HG02981 (cell line): ENCODE results near the gene GCHFR.

Experiments used
- ATAC-seq: cut with Tn5 transposase; IDR thresholded peaks from one replicate; pipeline ENCODE4 v1.9.1; 2021; ENCODE audit warnings: mild to moderate bottlenecking, moderate library complexity; ENCODE audit not compliant: unreplicated experiment

GCHFR gene

DNA sequence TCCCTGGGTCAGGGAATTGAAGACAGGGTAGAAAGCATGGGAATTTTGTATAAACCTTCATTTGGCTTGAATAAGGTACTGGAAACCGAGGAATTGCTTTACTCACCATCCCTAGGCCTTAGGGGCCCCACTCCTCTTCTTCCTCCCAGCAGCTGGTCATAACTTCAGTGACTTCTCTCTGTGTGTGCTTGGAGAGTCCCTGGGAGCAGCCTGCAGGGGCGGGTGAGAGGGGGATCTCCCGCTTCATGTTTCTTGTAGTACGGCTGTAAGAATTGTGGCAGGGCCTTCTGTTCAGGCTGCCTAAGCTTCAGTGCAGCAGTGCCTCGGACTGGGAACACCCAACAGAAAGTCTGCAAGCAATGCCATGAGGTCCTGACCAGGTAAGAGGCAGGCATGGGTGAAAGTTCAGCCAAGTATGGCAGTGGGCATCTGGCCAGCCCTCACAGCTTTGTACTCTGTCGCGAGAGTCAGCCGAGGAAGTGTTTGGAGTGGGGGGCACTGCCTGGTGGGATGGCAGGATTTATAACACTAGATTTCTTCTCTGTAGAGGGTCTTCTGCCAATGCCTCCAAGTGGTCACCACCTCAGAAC is 45.1 kb downstream of the GCHFR start:
- ATAC-seq = no peak

DNA sequence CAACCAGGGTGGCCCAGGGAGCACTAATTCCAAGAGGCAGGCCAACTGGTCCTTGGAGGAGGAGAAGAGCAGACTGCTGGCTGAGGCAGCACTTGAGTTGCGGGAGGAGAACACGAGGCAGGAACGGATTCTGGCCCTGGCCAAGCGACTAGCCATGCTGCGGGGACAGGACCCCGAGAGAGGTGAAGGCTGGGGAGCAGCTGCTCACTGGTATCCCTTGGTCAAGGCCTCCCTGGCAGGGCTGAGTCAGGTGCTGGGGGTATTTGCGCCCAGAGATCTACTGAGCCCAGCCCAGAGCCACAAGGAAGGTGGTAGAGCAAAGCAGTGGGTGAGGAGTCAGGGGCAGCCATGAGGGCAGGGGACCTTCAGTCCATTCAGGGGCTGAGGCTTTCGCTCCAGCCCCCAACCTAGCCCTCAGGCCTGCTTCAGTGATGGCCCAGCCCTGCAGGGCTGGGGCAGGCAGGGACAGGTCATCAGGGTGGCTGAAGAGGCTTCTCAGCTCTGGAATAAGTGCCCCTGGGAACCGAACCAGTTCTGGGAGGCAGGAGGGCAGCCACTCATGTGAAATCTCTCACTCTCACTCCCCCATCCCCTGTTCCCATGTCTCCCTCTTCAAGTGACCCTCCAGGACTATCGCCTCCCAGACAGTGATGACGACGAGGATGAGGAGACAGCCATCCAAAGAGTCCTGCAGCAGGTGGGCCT is 49.0 kb downstream of the GCHFR start:
- no peak for ATAC-seq

DNA sequence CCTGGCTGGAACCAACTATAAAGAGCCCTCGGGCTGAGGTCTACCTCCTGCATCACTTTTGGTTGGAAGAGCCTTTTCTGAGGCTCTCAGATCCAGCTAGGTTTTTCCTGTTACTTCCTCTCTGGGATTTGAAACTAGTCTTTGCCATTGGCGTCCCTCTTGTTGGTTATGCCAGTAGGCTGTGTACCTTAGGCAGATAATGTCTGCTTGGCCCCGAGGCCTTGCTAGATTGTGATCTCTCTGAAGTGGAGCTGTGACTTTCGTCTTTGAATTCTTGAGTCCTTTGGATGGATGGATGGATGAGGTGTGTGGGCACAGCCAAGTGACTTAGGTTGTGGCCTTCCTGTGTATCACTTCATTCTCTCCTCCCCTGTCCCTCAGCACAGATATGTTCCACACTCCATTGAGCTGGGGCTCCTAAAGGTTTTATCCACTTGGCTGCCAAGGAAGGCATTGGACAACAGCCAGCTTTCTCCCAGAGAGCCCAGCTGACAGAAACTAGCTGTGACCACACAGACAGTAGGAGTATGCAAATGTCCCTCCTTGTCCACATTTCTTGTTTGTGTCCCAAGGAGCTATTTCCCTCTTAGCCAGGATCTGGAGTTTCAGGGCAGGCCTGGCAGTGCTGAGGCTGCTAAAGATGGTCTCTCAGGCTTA is 51.3 kb downstream of the GCHFR start:
- no peak for ATAC-seq
